GM06990 (cell line): Measurements from ENCODE around the gene CYTH3.

Experiments used
- DNase-seq: peaks from one replicate; pipeline ENCODE4 v3.0.0-alpha.2; 2011; ENCODE audit not compliant: insufficient read length; ENCODE audit errors: extremely low read depth
- H3K27me3 ChIP-seq: replicated peaks from 2 replicates; pipeline ENCODE4 v1.6.0; 2011; ENCODE audit warnings: low read length; ENCODE audit not compliant: control insufficient read depth, insufficient read depth
- H3K36me3 ChIP-seq: 2 replicates; pipeline ENCODE4 v1.5.1; 2011; ENCODE audit warnings: low read length; ENCODE audit not compliant: control insufficient read depth, insufficient read depth
- H3K4me3 ChIP-seq: replicated peaks from 2 replicates; pipeline ENCODE4 v1.5.1; 2011; ENCODE audit warnings: low read depth, mild to moderate bottlenecking, control low read depth, low read length
- TF ChIP-seq, protein P1 (sequence below): IDR thresholded peaks from 2 replicates; pipeline ENCODE4 v1.5.1; 2011; ENCODE audit warnings: low read length, control low read depth, mild to moderate bottlenecking, inconsistent platforms; ENCODE audit not compliant: insufficient read depth, poor library complexity, severe bottlenecking

CYTH3 gene

DNA sequence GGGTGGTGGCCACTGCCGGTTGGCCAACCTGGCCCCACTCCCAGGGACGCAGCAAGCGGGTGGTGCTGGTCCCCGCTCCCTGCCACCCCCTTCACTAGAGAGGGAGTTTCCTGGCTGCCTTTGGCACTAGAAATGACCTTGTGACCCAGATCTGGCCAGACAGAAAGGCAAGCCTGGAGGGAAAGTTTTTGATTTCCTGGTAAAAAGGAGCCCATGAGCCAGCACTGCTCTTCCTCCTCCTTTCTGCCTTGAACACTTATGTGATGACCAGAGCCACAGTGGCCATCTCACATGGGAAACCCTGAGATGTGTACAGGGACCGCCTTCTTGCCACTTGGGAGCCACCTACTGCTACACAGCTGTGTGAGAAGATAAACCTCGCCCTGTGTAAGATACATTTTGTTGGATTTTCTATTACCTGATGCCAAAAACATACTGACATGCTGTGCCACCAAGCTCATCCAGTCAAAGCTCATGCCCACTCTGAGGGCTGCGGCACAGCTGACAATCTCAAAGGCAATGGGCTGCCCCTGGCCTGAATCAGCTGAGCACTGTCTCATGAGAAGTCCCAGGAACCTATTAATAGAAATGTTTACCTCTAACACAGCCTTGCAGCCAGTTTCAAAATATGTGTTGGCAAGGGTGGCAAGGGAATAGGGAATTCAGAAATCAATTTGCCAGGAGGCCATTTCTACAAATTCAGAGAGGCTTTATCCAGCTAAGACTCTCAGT, 94.0 kb downstream of the CYTH3 start:
- H3K36me3 ChIP-seq = no peaks in the 10 kb centered on the region
- TF ChIP-seq, protein P1, sequence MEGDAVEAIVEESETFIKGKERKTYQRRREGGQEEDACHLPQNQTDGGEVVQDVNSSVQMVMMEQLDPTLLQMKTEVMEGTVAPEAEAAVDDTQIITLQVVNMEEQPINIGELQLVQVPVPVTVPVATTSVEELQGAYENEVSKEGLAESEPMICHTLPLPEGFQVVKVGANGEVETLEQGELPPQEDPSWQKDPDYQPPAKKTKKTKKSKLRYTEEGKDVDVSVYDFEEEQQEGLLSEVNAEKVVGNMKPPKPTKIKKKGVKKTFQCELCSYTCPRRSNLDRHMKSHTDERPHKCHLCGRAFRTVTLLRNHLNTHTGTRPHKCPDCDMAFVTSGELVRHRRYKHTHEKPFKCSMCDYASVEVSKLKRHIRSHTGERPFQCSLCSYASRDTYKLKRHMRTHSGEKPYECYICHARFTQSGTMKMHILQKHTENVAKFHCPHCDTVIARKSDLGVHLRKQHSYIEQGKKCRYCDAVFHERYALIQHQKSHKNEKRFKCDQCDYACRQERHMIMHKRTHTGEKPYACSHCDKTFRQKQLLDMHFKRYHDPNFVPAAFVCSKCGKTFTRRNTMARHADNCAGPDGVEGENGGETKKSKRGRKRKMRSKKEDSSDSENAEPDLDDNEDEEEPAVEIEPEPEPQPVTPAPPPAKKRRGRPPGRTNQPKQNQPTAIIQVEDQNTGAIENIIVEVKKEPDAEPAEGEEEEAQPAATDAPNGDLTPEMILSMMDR = no peak

GRCh38 chr7:6175645-6176044, 96.8 kb downstream of the CYTH3 start:
- no peaks in the 10 kb centered on the region; the same call in 1 of the 2 replicates for H3K36me3 ChIP-seq
- TF ChIP-seq, protein P1 = no peak
- DNase-seq = no peak

More for the DNA sequence above, 94.0 kb downstream of the CYTH3 start:
- H3K27me3 ChIP-seq = no peaks in the 10 kb centered on the region
- H3K4me3 ChIP-seq = no peak overlapping the region
- no peak for DNase-seq

GRCh38 chr7:6172910-6173295, 99.5 kb downstream of the CYTH3 start:
- no peak for DNase-seq
- Histone ChIP-seq H3K27me3 (no peaks in the 10 kb centered on the region), H3K4me3 (no peak overlapping the region), H3K36me3 (peaks cover 2% of the 10 kb centered on the region)
- TF ChIP-seq, protein P1 = no peak

More at GRCh38 chr7:6175645-6176044, 96.8 kb downstream of the CYTH3 start:
- Histone ChIP-seq H3K27me3 (no peaks in the 10 kb centered on the region), H3K4me3 (no peak overlapping the region)

DNA sequence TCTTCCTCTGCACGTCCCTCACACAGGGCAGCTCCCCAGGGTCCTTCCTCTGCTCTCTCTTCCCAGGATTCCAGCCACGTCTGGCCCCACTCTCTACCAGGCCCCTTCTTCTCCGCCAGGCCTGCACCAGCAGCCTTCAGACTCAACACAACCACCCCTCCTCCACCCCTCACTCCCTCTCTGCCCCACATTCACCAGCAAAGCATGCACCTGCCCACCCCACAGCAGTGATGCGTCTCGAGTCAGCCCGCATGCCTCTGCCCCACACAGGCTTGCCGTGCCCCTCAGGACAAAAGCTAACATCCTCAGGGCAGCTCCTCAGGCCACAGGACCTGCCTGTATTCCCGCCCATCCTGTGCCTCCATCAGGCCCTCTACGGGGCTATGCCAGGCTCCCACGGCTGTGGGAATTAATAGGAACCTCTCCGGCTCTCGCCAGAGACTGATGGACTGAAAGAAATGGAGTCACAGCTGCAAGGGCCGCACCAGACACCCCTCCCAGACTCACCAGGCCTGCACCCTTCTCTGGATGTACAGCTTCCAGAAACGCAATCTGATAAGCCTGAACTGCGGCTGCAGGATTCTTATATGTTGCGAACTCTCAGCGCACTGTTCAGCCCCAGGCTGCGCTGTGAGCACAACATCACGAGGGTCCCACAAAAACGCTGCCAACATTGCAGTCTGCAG, 100.1 kb downstream of the CYTH3 start:
- Histone ChIP-seq H3K36me3 (peaks cover 2% of the 10 kb centered on the region), H3K4me3 (no peak overlapping the region), H3K27me3 (no peaks in the 10 kb centered on the region)
- TF ChIP-seq, protein P1 = no peak
- DNase-seq = no peak

DNA sequence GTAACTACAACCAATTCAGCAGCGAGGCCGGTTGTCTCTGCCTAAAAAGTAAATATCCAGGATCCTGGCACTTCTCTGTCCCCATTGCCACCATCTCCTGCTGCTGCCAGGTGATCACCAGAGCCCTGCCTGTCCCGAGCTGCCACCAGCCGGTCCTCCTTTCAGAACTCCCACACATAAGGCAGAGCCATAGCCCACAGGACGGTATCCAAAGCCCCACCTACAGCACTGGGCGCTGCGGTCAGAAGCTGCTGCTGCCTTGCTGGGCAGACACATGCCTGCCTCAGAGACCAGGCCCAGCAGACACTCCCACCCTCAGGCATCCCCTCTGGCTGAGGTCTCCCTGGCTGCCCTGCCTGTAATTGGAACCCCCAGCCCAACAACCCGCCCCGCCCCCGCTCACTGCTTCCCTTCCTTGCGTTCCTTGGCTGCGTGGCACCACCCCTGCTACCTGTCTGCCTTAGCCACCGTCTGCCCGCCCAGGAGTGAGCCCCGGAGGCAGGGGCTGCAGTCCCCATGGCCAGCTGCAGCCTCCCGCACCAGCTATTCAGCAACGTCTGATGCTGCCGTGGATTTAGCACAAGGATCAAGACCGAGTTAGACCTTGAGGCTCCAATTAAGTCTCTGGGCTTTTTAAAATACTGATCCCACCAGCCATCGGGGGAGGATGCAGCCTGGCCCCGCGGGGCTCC, 100.7 kb downstream of the CYTH3 start:
- TF ChIP-seq, protein P1 = no peak
- H3K36me3 ChIP-seq = peaks cover 2% of the 10 kb centered on the region
- H3K4me3 ChIP-seq = no peak overlapping the region
- no peak for DNase-seq
- no peaks in the 10 kb centered on the region for H3K27me3 ChIP-seq
